ENCODE measurements around the gene CHST6. TPM values are rescaled to one million over a fixed set of nuclear protein-coding genes. Genes with fewer than 3 reads are reported as not detected.

The CHST6 gene
- total and polyA plus RNA-seq, 10 of the 15 experiments (the other 5 are each of a cell fraction or from before 2014, with no cell fraction given), result 0.14 to 2.5 (median 0.51) TPM

GRCh38 chr16:75466760-75467159 lies 28.5 kb downstream of the CHST6 start (continued):
- TF ChIP-seq ZNF592 (IDR thresholded peaks at IDR 0.05), result no peak
- TF ChIP-seq, protein P1, sequence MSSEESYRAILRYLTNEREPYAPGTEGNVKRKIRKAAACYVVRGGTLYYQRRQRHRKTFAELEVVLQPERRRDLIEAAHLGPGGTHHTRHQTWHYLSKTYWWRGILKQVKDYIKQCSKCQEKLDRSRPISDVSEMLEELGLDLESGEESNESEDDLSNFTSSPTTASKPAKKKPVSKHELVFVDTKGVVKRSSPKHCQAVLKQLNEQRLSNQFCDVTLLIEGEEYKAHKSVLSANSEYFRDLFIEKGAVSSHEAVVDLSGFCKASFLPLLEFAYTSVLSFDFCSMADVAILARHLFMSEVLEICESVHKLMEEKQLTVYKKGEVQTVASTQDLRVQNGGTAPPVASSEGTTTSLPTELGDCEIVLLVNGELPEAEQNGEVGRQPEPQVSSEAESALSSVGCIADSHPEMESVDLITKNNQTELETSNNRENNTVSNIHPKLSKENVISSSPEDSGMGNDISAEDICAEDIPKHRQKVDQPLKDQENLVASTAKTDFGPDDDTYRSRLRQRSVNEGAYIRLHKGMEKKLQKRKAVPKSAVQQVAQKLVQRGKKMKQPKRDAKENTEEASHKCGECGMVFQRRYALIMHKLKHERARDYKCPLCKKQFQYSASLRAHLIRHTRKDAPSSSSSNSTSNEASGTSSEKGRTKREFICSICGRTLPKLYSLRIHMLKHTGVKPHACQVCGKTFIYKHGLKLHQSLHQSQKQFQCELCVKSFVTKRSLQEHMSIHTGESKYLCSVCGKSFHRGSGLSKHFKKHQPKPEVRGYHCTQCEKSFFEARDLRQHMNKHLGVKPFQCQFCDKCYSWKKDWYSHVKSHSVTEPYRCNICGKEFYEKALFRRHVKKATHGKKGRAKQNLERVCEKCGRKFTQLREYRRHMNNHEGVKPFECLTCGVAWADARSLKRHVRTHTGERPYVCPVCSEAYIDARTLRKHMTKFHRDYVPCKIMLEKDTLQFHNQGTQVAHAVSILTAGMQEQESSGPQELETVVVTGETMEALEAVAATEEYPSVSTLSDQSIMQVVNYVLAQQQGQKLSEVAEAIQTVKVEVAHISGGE (CRISPR knock-in tag; IDR thresholded peaks at IDR 0.05), result no peak
- no peak for TF ChIP-seq ASH2L (IDR thresholded peaks at IDR 0.05; ENCODE audit: borderline replicate concordance, low read depth)
- TF ChIP-seq CBX3 (IDR thresholded peaks at IDR 0.05; ENCODE audit: borderline replicate concordance, low read depth), result no peak
- no peak for TF ChIP-seq STAT1 (conservative IDR thresholded peaks at IDR 0.05)
- no peak for TF ChIP-seq RAD51 (IDR thresholded peaks at IDR 0.05)
- no peak for TF ChIP-seq BMI1 (IDR thresholded peaks at IDR 0.05; ENCODE audit: borderline replicate concordance)
- no peak for TF ChIP-seq SRF (IDR thresholded peaks at IDR 0.05; ENCODE audit: low read depth in 2 of 2, low read length in 2 of 2)
- no peak for TF ChIP-seq TCF12 (IDR thresholded peaks at IDR 0.05; ENCODE audit: low read depth, low read length)
- no peak for TF ChIP-seq RELB (IDR thresholded peaks at IDR 0.05; ENCODE audit: low read depth)

Measured in GM12878 (cell line).